ENCODE data around the gene CFAP97D2. TPM values are rescaled to one million over a fixed set of nuclear protein-coding genes. Genes with fewer than 3 reads are reported as not detected.

The CFAP97D2 gene
- total and polyA plus RNA-seq, 2 of the 13 experiments (the other 11 are each of a cell fraction or from before 2014, with no cell fraction given), result not detected

- TF ChIP-seq SRSF9 (IDR thresholded peaks at IDR 0.05; ENCODE audit: borderline replicate concordance, insufficient read depth, low read depth, low read length, poor library complexity, severe bottlenecking), result no peak
These were observed 52.8 kb downstream of the CFAP97D2 start (continued) for GRCh38 chr13:114231886-114232285.

- no TSS peak for BruUV-seq (replicated peaks)
- Histone ChIP-seq H4K20me1 (ENCODE audit: insufficient read depth, low read length) (no peaks in the 10 kb centered on the region), H3K4me1 (ENCODE audit: insufficient read depth, low read length) (0 out of 2 replicates have a peak, but pooled peaks cover 6% of the 10 kb centered on the region), H3K27me3 (ENCODE audit: control insufficient read depth in 1 of 2, insufficient read depth in 2 of 2, low read length in 2 of 2) (peaks cover 4 to 16% of the 10 kb centered on the region in 2 experiments; a peak in 4 of 5 replicates), H3K4me2 (ENCODE audit: low read depth, low read length) (peak overlapping the region; percentile 51; the same call in 1 of the 2 replicates), H2AFZ (ENCODE audit: low read length) (no peak overlapping the region), H3K9me3 (ENCODE audit: low read length) (no peaks in the 10 kb centered on the region), H3K4me3 (replicated peaks in 1 of 3; ENCODE audit: insufficient read depth in 1 of 3, low read depth in 2 of 3, low read length in 3 of 3) (no peak overlapping the region; a peak in 1 of 6 replicates), H3K79me2 (ENCODE audit: insufficient read depth, low read length) (peaks cover 16% of the 10 kb centered on the region), H3K27ac (ENCODE audit: extremely low read length, insufficient read depth, low read length) (no peak overlapping the region), H3K9ac (ENCODE audit: insufficient read depth, low read depth, low read length) (no peak overlapping the region), H3K36me3 (replicated peaks in 1 of 2; ENCODE audit: control insufficient read depth in 1 of 2, insufficient read depth in 2 of 2, low read length in 2 of 2) (peaks cover 1 to 25% of the 10 kb centered on the region in 2 experiments; a peak in 4 of 5 replicates)
- 50% methylated on average over 4 of the region's 4 CpGs for WGBS (ENCODE audit: low lambda C conversion rate)
- ChIA-PET CTCF (ENCODE audit: low intra/inter-chr PET ratio, low total read pairs) (no interaction called here), POLR2A (no interaction called here)
- no peak for DNase-seq (ENCODE audit: low spot score)
- FAIRE-seq, result no peak
- in situ Hi-C loops (cut with HindIII; ENCODE audit: extremely low pct_ligation_motif_present, low pct_unique_long_range_greater_than_20kb) (no loop called here), intact Hi-C loops (cut with micrococcal nuclease; ENCODE audit: unreplicated experiment) (no loop called here)
- no peak for ATAC-seq
- no peak for TF ChIP-seq MXD4 (CRISPR knock-in tag; IDR thresholded peaks at IDR 0.05)
- no peak for TF ChIP-seq ZEB1 (IDR thresholded peaks at IDR 0.05; ENCODE audit: insufficient replicate concordance, low read depth)
- peak; percentile 50; the same call in 1 of the 2 replicates for TF ChIP-seq ZNF670 (CRISPR knock-in tag; IDR thresholded peaks at IDR 0.05; ENCODE audit: borderline replicate concordance)
- peak; percentile 2; the same call in 1 of the 2 replicates for TF ChIP-seq FOXJ3 (CRISPR knock-in tag; IDR thresholded peaks at IDR 0.05; ENCODE audit: borderline replicate concordance)
These were observed 55.2 kb downstream of the CFAP97D2 start for GRCh38 chr13:114234266-114234644.

Measured in HepG2 (cell line).